GM19240 (cell line): ENCODE measurements around the gene LPAR1.

Experiments
- DNase-seq: peaks from one replicate; pipeline ENCODE4 v3.0.0; 2011; ENCODE audit warnings: low spot score; ENCODE audit not compliant: insufficient read length

LPAR1 gene

DNA sequence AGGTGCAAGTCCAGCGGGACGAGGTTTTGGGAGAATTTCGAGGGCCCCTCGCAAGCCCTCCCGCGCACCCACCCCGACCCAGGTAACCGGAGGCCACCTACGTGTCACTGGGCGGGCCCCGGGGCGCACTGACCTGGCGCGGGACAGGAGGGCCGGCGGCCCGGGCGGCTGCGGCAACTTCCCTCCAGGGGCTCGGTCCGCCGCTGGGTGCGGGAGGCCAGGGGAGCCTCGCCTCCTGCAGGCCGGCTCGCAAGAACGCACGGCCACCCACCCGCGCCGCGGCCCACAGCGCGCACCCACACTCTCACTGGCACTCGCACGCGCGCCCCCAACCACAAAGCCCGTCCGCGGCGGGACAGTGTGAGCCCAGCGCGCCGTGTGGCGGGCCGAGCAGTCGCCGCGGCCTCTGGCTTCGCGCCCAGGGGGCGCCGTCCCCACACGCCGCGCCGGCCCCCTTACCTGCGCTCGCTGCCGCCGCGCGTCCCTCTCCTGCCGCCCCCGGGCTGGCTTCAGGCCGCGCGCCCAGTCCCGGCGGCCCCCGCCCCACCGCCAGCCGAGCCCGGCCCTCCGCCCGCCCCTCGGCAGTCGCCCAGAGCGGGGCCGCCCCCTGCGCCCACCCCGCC is 451 bp downstream of the LPAR1 start:
- DNase-seq = no peak

GRCh38 chr9:111037356-111037707 is 938 bp downstream of the LPAR1 start:
- DNase-seq = no peak

DNA sequence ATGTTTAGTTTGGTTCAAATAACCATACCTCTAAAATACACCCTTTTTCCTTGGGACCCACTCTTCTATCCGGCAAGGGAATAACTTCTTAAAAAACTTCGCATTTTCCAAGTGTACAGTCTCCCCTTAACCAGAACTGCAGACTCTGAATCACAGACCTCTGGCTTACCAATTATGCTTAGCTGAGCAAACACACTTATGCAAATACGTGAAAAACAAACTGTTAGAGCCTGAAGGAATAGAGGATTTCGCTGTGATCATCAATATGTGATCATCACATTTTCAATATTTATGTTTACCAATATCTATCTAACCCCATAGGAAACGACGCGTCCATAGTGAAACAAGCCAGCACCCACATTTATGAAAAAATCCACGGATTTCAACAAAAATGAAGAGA is 1.3 kb downstream of the LPAR1 start:
- no peak for DNase-seq

GRCh38 chr9:111036429-111036789 is 1.9 kb downstream of the LPAR1 start:
- DNase-seq = no peak

- DNase-seq = no peak
These were observed 2.5 kb downstream of the LPAR1 start for GRCh38 chr9:111035543-111036428.

- DNase-seq = no peak
These were observed 3.3 kb downstream of the LPAR1 start for GRCh38 chr9:111034898-111035539.

DNA sequence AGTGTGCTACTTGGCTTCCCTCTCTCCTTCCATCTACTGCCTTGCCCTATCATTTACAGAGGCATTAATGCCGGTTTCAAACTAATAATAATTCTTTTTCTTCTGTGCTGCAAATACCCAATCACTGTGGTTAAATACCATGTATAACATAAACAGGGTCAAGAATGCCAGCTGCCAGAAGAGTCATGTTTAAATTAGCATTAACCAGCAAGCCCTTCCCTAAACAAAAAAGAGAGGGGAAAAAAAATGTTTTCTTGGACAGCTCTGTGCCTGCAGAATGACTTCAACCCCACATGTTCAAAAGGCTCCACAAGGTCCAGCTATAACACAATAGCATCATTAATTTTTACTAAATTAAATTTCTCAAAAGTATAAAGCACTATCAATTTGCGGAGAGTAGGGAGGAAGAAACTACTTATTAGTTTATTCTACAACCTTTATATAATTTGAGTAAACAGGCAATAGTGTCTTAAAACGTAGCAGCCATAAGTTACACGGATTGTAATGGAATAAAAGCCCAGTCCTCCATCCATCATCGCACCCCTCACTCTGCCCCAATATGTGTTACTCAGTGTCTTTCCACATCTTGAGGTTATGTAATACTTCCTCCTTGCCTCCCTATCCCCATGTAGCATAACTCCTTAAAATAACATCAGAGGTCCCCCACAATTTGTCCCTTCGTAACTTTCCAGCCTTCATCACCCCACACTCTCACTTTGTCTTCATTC is 3.9 kb downstream of the LPAR1 start:
- DNase-seq = no peak

DNA sequence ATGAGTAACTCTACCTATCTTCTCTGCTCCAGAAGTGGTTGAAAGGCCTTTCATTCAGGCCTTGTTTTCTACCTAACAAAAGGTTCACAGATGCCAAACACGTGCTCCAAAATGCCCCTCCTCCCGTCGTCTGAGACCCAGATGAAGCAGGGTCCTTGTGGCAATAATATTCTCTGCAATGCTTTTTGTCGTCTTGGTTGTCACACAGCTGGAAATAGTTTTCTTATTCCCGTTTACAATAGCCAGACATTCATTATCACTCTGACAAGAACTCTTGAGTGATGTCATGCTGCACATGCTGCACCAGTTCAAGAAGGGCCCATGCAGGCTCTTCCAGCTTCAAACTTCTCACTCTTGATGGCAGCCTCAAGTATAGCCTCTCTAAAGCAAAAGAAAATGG is 7.8 kb downstream of the LPAR1 start:
- no peak for DNase-seq

DNA sequence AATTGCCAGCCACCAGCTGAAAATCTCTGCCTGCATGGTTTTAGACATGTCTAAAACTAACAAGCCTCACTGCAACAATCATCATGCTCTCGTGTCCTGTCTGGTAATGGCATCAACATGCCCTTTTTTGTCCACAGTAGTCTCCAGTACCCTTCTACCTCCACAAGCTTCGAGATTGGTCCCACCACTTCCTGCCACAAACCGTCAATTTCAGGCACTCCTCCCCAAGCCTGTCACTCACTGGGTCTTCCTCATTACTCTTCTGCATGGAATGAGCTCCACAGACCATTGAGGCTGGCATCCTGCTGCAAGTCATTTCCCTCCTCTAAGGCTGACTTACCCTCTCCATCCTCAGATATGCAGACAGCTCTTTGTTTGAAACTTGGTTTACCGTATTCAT is 9.0 kb downstream of the LPAR1 start:
- DNase-seq = no peak

- no peak for DNase-seq
These were observed 10.5 kb downstream of the LPAR1 start for GRCh38 chr9:111027798-111028197.

- no peak for DNase-seq
These were observed 15.1 kb downstream of the LPAR1 start for GRCh38 chr9:111023128-111023527.

GRCh38 chr9:111020594-111020993 is 17.7 kb downstream of the LPAR1 start:
- DNase-seq = no peak

GRCh38 chr9:111016426-111017045 is 21.7 kb downstream of the LPAR1 start:
- no peak for DNase-seq

- no peak for DNase-seq
These were observed 22.3 kb downstream of the LPAR1 start for GRCh38 chr9:111016016-111016415.

DNA sequence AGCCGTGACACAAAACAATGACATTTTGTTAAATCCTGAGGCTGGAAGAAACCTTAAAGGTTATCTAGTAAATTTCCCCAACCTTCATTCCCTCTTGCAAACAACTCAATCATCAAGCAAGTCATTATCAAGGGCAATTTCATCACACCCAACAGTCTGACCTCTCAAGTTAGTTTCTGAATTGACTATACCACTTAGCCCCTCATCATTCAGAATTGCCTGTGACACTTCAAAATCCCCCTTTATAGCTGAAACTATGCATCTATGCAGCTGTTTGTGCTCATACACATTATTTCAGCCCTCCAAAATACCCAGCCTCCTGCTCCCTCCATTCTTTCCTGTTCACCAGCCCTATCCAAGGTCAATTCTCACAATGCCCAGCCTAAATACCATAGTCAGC is 24.6 kb downstream of the LPAR1 start:
- DNase-seq = no peak

DNA sequence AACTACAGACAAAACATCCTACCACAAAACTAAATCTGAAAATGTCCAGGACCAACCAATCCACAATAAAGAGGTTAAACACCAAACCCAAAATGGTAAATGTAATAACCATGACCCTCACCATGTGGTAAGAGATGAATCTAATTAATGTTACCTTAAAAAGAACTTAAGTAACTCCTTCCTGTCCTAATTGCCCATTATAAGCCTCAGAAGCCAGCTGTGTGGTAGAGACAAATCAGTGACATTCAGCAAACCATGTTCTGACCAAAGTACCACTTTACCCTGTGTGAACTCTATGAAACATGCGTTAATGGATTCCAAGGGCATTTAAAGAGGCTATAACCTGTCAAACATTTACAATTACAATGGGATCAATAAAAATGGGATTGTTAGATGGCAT is 25.0 kb downstream of the LPAR1 start:
- no peak for DNase-seq

- no peak for DNase-seq
These were observed 29.9 kb downstream of the LPAR1 start for GRCh38 chr9:111008158-111009075.

DNA sequence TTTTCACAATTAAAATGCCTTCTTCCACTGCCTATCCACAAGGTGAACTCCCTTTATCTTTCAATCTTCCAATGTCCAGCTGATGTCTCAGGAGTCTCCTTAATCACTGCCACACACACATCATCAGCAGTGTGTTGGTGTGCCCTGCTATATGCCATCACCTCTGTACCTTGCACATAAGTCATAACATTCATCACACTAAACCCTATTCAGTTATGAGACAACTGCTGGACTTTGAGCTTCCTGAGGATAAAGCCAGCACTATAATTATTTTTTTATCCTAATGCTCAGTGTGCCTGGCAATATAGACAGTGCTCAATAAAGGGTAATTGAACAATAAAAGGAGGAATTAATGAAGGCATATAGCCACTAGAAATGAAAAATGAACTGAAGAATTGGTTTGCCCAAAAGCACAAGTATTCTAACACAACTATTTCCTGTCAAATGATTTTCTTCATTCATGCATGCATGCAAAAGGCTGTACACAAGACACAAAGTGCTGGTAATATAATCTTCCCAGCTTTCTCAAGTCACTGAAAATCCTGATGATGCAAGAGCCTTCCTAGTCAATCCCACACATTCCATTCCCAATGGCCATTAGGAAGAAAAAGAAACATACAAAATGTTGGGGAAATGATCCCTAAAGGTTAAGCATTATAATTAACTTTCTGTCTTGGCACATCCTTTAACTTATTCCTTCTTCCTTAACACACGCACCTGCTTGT is 32.4 kb downstream of the LPAR1 start:
- no peak for DNase-seq

DNA sequence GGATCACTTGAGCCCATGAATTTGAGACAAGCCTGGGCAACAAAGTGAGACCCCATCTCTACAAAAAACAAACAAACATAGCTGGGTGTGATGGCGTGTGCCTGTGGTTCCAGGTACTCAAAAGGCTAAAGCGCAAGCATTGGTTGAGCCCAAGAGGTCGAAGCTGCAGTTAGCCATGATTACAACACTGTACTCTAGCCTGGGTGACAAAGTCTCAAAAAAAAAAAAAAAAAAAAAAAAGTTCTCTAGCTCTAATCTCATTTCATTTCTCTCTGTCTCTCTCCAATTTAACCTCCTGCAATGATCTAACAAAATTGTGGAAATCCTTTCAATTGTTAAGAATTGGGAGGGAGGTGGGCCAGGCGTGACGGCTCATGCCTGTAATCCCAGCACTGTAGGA is 33.3 kb downstream of the LPAR1 start:
- no peak for DNase-seq

- DNase-seq = no peak
These were observed 35.1 kb downstream of the LPAR1 start for GRCh38 chr9:111003182-111003581.
